GM11168 (cell line): Measurements from ENCODE around the gene EPB41L2.

ENCODE experiments used
- in situ Hi-C: fragments of 300-500 bp; cut with MboI; formaldehyde crosslinking; loops from one replicate; pipeline ENCODE4 v1.12.0; 2022; ENCODE audit warnings: low sequenced_read_pairs; ENCODE audit not compliant: unreplicated experiment

EPB41L2 gene

DNA sequence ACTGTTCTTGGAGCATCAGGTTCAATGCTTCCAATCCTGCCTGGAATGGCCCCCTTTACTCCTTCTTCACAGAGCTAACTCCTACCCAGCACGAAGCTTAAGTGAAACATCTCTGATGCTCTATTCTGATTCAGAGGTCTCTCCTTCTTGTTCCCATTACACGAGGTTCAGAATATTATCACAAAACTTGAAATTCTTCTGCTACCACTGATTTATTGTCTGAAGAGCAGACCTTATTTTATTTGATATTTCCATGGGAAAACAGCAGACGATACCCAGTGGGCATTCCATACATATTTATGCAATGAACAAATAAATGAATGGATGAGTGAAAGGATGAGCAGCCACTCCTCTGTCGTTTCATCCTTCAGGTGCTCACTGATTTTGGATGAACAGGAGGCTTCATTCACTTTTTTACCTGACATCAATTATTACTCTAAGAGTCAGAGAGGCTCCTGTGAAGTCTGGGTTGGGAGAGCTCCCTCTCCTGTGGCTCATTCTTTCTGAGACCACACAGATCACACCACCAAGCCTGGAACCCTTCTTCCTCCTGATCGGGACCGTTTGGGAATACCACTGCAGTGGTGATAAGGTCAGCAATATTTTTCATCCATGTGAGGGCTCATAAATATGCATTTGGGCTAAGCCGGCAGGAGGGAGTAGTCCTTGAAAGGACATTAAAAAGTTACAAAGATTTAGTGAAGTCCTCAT is 210.0 kb downstream of the EPB41L2 start:
- in situ Hi-C loops = no loop called here

DNA sequence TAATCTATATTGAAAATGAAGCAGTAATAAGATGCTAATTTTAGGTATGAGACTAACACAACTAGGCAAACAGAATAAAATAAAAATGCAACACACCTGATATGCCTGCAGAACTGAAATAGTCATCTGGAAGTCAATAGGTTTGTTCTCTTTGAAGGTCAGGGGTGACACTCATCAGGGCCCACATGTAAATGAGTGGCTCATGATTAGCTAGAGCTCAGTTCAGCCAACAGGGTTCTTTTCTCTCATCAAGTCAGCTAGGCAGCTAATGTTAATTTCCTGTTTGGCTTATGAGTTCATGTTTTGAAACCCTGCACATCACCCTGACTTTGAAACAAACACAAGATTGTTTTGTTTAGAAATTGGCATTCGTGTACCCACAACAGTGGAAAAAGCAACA is 212.0 kb downstream of the EPB41L2 start:
- in situ Hi-C loops = no loop called here

DNA sequence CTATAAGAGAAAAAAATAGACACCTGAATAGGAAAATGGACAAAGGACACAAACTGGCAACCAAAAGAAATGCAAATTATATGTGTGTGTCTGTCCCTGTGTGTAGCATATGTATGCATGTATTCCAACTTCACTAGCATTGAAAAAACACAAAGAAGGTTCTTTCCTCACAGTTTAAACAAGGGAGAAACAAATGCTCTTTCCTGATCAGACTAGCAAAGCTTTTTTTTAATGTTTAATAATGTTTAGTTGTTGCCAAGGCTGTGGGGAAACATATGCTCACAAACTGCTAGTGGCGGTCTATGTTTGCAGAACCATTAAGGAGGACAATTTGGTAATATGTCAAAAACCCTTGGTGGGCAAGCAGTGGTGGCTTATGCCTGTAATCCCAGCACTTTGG is 213.5 kb downstream of the EPB41L2 start:
- in situ Hi-C loops = loop anchor here (25.0 kb wide), 1 partner anchor 537 kb away; no protein-coding TSS in a partner anchor

DNA sequence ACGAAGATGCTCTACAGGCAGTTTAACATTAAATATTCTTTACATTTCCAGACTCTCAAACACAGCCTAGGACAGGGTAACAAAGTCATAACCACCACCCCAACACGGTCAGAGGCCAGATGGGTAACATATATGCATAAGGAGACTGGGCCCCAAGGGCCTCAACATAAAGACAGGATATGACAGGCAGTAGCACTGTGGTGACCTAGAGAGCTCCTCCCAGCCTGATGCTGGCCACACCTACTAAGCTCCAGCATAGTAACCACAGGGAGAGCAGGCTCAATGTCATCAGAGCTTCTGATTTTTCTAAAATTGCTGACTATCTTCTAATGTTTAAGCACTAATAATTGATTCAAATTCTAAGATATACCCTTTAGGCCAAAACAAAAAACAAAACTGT is 214.1 kb downstream of the EPB41L2 start:
- in situ Hi-C loops = loop anchor here (25.0 kb wide), 1 partner anchor 537 kb away; no protein-coding TSS in a partner anchor

DNA sequence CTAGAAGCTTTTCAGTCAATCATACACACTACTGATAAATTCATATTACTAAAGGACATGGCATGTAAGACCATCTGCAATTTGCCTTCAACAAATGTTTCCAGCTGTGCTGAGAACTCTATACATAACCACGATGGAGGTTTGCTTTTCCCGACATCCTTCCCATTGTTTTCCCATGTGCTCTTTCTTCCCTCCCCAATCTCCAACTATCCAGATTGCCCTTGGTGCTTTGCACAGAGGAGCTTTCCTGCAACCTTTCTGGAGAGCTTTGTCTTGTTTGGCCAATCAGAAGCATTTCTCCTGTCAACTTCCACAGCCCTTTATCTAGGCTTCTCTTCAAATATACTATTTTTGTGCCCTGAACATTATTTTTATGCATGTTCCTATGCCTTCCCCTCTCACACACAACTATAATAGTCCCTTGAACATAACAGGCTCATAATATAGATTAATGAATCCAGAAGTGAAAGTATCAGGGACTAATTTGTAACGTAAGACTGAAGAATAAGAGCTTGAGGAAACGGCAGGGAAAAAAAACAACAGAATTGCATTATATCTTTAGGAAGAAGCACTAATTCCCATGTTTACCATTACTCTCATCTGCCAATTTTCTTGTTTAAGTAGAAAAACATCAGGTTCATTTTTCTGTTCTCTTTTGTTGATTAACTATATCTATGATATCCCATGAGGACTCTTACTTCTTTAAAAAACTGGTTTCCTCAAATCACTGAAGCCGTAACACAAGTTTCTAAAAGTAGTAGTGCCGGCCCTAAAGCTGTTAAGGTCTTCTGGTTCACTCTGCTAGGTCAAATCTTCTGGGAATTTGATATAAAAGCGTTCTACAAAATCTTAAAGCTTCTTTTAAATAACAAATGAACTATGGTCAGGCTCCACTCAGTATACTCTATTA is 215.8 kb downstream of the EPB41L2 start:
- in situ Hi-C loops = loop anchor here (25.0 kb wide), 1 partner anchor 535 kb away; no protein-coding TSS in a partner anchor

DNA sequence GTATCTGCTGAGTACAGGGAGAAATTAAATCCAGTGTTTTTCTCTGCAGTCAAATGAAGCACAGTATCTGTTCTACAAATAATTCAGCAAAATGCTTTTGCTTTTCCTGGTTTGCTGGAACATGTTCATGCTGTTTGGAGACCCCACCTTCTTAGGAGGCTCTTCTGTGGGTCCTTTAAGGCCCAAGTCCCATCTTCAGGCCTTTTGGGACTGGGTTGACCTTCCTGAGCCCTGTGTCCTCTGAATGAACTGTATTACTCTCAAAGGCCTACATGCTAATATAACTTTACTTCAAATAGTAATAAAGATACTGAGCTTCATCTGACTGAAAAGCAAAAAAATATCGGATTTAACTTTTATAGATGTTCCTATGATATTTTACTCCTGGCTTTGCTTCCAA is 216.5 kb downstream of the EPB41L2 start:
- in situ Hi-C loops = loop anchor here (25.0 kb wide), 1 partner anchor 534 kb away; no protein-coding TSS in a partner anchor

DNA sequence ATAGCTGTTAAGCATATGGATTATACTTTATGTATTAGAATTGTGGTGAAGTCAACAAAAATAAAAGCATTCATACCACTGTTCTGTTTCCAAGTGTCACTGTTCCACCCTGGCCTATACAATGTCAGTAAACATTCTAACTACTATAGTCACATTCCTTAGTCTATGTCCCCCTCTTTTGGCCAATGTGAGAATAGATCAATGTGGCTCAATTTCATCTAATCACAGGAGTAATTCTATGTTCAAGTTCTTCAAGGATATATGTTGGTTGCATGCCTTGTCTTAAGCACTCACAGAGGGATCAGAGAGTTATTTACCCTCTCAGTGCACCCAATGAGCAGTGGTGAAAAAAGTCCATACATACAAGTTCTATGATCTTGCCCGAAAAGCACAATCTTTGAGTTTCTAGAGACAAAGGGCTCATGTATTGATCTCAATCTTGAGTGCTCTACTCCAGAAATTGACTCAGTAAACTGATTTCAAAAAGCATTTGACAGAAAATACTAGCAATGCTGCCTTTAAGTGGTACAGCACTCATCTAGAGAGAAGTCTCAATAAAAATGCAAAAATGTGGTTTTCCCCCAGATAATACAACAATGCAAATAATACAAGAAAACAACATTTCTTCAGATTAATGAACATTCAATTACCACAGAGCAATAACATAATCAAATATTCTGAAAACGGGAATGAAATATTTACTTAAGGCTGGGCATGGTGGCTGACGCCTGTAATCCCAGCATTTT is 219.3 kb downstream of the EPB41L2 start:
- in situ Hi-C loops = loop anchor here (25.0 kb wide), 1 partner anchor 531 kb away; no protein-coding TSS in a partner anchor

DNA sequence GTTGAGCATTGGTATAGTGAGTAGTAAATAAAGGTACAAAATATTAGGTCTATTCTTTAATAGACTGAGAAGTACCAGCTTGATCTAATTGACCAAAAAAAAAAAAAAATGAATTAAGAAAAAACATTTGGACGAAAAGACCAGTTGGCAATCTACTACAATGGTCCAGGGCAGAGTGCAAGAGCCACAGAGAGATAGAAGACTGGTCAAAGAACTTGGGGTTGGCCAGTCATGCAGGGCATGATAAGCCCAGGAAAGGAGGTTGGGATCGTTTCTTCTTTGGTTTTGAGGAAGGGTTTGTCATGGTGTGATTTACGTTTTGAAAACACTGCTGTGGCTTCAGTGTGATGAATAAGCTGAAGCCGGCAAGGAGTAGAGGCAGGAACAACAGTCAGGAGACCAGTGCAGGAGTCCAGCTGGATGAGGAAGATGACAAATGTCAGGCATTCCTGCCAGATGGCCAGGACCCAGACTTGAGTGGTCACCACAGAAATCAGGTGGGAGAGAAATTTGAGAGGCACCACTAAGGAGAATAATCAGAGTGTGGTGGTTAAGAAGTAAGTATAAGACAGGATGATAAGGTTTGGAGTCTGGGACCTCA is 221.8 kb downstream of the EPB41L2 start:
- in situ Hi-C loops = loop anchor here (25.0 kb wide), 1 partner anchor 529 kb away; no protein-coding TSS in a partner anchor

DNA sequence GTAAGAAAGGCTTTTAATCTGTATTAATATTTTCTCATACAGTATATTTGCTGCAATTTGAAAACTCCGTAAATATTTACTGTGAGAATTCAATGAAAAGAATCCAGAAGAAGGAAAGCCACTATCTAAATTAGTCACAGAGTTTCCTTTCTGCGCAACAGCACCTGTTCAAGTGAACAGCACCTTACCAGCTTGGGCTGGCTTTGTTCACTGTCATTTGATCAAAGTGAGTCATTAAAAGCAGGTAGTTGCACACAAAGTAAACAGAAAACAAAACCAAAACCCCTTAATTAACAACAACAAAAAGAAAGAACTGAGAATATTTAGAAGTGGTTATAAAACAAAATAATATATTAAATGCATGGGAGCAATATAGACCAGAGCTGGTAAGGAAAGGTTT is 223.0 kb downstream of the EPB41L2 start:
- in situ Hi-C loops = loop anchor here (25.0 kb wide), 1 partner anchor 528 kb away; no protein-coding TSS in a partner anchor

DNA sequence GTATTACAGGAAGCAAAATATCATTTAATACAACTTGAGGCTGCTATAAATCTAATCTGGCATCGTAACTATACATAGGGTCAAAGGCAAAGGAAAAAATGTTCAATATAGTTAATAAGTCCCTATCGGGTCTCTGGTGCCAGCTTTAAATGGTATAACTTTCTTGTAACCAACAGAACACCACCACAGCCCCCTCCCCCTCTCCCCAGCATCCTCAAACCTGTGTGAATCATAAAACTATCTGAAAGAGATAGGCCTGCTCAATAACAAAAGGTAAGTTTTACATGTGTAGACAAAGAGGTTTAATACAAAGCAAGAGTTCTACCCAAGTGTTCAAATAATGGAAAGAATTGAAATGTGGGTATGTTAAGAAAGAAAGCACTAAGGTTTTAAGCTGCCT is 223.7 kb downstream of the EPB41L2 start:
- in situ Hi-C loops = loop anchor here (25.0 kb wide), 1 partner anchor 527 kb away; no protein-coding TSS in a partner anchor

DNA sequence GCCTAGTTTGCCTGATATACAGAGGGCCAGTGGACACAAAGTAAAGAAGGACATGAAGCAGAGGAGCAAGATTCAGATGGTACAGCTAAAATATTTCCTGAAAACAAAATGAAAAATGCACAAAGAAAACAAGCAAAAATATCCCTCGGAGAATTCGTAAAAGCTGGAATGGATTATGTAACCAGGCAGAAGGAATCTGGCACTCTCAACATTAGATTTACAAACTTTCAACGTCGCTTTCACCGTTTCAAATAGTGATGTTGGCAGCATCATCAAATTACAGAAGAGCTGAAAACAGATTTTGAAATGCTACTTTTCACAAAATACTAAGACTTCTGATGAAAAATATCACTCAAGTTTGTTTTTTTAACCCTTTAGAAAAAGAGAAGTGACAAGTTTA is 224.1 kb downstream of the EPB41L2 start:
- in situ Hi-C loops = loop anchor here (25.0 kb wide), 1 partner anchor 527 kb away; no protein-coding TSS in a partner anchor

DNA sequence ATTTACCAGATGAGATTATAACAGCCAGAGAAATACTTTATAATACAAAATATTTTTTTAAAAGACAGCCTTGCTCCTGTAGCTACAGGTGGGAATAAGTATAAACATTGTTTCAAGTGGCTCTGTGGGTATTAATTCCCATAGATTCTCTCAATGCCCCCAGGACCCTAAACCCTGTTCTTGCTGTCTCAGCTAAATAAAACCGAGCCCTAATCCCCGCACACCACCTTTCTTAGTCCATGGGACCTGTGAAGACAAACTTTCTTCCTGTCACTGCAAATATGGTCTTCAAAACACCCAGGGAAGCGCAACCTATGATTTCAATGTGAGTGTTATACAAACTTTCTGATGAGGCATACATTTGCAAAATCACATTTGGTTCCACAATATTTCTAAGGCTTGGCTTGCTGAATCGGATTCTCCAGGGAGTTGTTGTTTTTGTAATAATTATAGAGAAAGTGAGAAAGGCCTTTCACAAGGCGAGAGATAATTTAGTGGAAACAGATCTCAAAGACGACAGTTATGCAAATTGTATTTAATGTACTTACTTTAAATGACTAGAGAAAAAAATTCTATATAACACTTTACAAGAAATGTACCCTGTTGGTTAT is 224.7 kb downstream of the EPB41L2 start:
- in situ Hi-C loops = loop anchor here (25.0 kb wide), 1 partner anchor 526 kb away; no protein-coding TSS in a partner anchor

DNA sequence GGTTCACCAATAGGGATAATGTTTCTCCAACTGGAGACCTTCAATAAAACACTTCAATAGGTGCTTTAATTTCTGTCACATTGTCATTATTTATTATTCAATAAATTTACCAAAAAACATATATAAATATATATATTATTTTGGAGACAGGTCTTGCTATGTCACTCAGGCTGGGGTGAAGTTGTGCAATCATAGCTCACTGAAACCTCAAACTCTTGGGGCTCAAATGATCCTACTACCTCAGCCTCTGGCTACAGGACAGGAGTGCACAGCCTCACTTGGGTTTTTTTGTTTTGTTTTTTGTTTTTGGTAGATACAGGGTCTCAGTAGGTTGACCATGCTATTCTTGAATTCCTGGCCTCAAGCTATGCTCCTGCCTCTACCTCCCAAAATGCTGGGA is 226.0 kb downstream of the EPB41L2 start:
- in situ Hi-C loops = loop anchor here (25.0 kb wide), 1 partner anchor 525 kb away; no protein-coding TSS in a partner anchor

DNA sequence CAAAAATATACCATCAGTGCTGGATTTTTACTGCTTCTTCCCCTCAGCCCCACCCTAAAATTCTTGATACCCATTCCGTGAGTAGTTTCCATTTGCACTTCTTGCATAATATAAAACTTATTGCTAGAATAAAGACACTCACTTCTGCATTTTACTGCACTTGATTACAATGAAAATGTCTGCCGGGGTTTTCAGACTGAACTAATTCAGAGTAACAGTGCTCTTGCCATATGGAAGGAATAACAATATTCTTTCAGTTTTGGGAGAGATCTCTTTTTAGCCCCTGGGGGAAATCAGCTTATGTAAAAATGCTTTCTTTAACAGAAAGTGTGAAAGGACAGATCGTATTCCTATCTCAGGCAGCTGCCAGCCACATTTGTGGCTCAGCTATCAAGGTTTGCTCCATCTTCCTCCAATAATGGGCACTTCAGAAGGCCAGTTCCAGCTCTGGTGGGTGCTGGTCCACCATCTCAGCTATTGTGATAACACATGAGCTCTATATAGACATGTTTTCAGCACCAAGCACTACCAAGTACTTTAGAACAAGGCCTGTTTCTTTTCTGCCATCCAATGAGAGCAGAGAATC is 226.9 kb downstream of the EPB41L2 start:
- in situ Hi-C loops = loop anchor here (25.0 kb wide), 1 partner anchor 524 kb away; no protein-coding TSS in a partner anchor

DNA sequence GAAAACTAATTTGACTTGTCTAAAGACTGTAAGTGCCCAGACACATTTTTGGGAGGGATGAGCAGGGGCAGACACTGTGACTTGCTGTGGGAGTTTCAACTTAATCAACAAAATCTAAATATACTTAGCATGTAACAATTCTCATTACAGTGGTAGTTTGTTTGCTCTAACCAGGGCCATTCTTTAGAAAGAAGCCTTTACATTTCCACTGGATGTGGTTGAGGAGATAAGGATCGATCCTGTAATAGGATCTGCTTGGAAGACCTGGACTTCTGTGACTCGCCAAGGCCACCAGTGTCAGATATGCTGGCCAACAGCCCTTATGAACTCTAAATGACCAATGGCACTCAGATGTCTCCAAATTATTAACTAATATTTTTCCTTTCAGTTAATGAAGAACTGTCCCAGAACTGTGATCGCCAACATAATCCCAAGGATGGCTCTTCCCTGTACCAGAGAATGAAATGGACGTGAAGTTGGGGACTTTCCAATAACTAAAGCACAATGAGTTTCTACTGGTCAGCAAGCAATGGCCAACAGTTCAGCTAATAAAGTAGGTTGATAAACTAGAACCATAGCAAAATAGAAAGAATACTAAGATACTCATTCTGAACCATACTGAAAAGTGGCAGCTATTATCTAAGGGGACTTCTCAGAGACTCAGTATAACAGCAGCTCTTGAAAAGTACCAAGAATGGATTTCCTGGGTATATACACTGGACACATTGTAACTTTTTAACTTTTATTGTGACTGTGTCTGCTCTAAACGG is 228.4 kb downstream of the EPB41L2 start:
- in situ Hi-C loops = loop anchor here (25.0 kb wide), 1 partner anchor 522 kb away; no protein-coding TSS in a partner anchor

DNA sequence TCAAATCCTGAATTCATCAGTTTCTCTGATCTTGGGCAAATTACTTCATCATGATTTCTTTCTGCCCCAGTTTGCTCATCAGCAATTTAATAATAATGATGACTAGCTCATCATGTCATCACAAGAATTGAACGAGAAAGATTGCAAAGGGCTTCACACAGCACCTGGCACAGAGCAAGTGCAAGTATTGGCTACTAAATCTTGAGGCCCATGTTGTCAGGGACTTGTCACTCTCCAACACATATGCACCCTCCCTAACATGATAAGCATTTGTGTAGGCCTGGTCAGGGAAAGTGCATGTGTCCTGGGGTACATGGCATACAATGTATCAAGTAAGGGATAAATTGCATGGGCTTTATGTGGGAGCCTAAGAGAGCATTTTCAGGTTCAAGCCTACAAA is 229.5 kb downstream of the EPB41L2 start:
- in situ Hi-C loops = loop anchor here (25.0 kb wide), 1 partner anchor 521 kb away; no protein-coding TSS in a partner anchor

DNA sequence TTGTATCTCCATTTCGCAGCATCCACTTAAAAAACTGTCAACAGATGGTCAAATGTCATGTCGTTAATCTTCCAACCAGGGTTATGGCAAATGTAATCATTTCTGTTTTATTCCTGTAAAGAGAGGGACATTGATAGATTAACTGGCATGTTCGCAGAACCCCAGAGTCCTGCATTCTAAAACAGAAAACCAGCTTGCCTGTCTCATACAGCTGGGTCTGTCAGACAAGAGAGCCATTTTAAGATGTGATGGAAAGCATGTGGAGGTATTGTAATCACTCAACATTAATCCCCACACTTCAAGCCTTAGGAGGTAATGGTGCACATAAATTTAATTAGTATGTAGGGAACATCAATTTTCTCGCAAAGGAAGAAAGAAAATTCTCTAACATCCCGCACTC is 231.4 kb downstream of the EPB41L2 start:
- in situ Hi-C loops = loop anchor here (25.0 kb wide), 1 partner anchor 519 kb away; no protein-coding TSS in a partner anchor
